ENCODE measurements around the gene CA14.
"Not testable (repeated sequence)": the region's sequence is repeated elsewhere in the genome, so short reads cannot be mapped to it uniquely, and the experiment has no call there.

The CA14 gene

DNA sequence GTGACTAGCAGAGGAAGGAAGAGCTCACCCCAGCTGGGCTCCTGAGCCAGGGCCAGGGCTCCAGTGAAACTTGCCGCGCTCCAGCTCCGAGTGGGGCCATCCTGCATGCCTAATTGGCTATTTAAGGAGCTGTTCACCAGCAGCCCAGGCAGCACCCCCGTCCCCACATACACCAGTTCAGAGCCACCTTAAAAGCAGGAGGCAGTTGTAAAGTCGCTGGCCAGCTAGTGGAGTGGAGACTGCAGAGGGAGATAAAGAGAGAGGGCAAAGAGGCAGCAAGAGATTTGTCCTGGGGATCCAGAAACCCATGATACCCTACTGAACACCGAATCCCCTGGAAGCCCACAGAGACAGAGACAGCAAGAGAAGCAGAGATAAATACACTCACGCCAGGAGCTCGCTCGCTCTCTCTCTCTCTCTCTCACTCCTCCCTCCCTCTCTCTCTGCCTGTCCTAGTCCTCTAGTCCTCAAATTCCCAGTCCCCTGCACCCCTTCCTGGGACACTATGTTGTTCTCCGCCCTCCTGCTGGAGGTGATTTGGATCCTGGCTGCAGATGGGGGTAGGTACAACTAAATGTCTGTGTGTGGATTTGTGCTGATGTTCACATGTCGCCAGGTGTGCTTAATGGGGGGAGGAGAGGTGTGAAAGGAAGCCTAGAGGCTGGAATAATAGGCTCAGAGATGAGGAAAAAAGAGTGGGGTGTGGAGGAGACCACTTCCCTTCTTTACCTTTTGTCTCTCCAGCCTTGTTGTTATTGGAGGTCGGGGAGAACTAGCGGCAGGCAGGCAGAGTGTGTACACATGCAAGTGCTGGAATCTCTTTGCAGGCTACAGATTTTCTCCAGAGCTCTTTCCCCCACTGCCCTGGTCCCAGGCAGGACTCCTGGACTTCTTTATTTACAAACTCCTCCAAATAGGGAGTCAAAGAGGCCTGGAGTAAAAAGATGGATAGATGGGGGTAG is at the start of gene CA14:
CA14 (plus strand) TSS at position 151 of the 962 bp plus-strand sequence; CDS start at position 506, 355 bp downstream.
- ChIA-PET CTCF (interaction anchor here (1.2 to 9.7 kb wide), 9 partner anchors 14 to 737 kb away, joined by 4 to 93 read pairs (median 24); partner anchors contain the start of genes APH1A, C1orf54 and FALEC), POLR2A (no interaction called here)
- DNase-seq (ENCODE audit: extremely low spot score), result no peak
- TF ChIP-seq, protein P1, sequence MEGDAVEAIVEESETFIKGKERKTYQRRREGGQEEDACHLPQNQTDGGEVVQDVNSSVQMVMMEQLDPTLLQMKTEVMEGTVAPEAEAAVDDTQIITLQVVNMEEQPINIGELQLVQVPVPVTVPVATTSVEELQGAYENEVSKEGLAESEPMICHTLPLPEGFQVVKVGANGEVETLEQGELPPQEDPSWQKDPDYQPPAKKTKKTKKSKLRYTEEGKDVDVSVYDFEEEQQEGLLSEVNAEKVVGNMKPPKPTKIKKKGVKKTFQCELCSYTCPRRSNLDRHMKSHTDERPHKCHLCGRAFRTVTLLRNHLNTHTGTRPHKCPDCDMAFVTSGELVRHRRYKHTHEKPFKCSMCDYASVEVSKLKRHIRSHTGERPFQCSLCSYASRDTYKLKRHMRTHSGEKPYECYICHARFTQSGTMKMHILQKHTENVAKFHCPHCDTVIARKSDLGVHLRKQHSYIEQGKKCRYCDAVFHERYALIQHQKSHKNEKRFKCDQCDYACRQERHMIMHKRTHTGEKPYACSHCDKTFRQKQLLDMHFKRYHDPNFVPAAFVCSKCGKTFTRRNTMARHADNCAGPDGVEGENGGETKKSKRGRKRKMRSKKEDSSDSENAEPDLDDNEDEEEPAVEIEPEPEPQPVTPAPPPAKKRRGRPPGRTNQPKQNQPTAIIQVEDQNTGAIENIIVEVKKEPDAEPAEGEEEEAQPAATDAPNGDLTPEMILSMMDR (IDR thresholded peaks at IDR 0.05; ENCODE audit: control extremely low read depth, extremely low read depth, low read depth, missing control alignments), result no peak

DNA sequence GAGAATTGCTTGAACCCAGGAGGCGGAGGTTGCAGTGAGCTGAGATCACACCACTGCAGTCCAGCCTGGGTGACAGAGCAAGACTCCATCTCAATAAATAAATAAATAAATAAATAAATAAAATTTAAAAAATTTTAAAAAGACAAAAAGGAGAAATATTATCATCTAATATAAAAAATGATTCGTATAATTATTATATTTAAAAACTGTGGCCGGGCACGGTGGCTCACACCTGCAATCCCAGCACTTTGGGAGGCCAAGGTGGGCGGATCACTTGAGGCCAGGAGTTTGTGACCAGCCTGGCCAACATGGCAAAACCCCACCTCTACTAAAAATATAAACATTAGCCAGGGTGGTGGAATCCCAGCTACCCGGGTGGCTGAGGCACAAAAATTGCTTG is 49.1 kb upstream of the CA14 start:
- CTCF ChIA-PET, result interaction anchor here (1.1 to 2.9 kb wide), 3 partner anchors 16 to 40 kb away, joined by 3 to 13 read pairs (median 4); no protein-coding TSS in a partner anchor
- POLR2A ChIA-PET, result not testable (repeated sequence)

DNA sequence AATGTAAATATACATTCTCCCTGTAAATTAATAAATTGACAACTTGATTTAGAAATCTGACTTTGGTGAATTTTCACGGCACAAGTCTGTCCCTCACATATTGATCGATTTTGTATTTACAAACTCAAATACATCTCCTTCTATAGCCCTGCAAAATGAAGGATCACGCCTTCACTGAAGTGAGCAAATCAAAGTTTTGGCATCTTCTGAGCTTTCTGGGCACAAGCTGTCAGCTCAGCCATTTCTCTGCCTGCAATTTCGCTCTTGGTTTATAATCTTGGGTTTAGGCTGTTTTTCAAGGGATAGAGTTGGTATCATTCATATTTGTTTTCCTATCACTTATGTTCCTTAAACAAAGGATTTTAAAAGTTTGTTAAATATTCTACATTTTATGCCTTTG is 47.5 kb upstream of the CA14 start:
- POLR2A ChIA-PET, result no interaction called here
- DNase-seq (ENCODE audit: extremely low spot score), result no peak
- CTCF ChIA-PET, result interaction anchor here (1.0 kb wide), 1 partner anchor 9 kb away, joined by 4 read pairs; no protein-coding TSS in a partner anchor
- TF ChIP-seq, protein P1 (IDR thresholded peaks at IDR 0.05; ENCODE audit: control extremely low read depth, extremely low read depth, low read depth, missing control alignments), result no peak

More for the DNA sequence above, 49.1 kb upstream of the CA14 start:
- DNase-seq (ENCODE audit: extremely low spot score), result not testable (repeated sequence)

DNA sequence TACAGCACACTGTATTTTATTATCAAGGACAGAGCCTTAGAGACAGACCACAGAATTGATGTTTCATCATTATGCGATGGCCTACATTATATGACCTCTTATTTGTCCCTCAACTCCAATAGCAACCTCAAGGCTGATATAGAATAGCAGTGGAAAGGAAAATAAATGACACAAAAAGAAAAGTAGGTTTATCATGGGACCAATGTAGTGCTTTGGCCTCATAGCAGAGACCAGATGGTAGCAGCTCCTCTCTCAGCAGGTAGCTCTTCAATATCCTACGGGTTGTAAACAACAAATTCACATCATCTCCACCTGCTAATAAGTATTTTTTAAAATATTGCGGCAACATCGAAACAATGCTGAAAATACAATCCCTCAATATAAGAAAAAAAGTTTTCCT is 46.9 kb upstream of the CA14 start:
- TF ChIP-seq, protein P1 (IDR thresholded peaks at IDR 0.05; ENCODE audit: control extremely low read depth, extremely low read depth, low read depth, missing control alignments), result no peak

DNA sequence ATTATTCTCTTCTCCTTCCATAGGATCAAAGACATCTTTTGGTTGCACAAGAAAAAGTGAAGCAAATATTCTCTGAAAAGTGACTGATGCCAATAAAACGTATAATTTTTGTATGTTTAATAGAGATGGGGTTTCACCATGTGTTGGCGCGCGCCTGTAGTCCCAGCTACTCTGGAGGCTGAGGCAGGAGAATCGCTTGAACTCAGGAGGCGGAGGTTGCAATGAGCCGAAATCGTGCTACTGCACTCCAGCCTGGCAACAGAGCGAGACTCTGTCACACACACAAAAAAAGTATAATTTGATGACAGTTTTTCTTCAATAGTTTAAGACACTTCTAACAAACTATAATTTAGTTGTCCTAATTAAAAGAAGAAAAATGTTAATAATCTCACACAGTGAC is 45.5 kb upstream of the CA14 start:
- ChIA-PET CTCF (no interaction called here), POLR2A (no interaction called here)
- TF ChIP-seq, protein P1 (IDR thresholded peaks at IDR 0.05; ENCODE audit: control extremely low read depth, extremely low read depth, low read depth, missing control alignments), result no peak

More for the DNA sequence above, 46.9 kb upstream of the CA14 start:
- no peak for DNase-seq (ENCODE audit: extremely low spot score)
- ChIA-PET POLR2A (no interaction called here), CTCF (interaction anchor here (1.0 kb wide), 1 partner anchor 9 kb away, joined by 4 read pairs; no protein-coding TSS in a partner anchor)

DNA sequence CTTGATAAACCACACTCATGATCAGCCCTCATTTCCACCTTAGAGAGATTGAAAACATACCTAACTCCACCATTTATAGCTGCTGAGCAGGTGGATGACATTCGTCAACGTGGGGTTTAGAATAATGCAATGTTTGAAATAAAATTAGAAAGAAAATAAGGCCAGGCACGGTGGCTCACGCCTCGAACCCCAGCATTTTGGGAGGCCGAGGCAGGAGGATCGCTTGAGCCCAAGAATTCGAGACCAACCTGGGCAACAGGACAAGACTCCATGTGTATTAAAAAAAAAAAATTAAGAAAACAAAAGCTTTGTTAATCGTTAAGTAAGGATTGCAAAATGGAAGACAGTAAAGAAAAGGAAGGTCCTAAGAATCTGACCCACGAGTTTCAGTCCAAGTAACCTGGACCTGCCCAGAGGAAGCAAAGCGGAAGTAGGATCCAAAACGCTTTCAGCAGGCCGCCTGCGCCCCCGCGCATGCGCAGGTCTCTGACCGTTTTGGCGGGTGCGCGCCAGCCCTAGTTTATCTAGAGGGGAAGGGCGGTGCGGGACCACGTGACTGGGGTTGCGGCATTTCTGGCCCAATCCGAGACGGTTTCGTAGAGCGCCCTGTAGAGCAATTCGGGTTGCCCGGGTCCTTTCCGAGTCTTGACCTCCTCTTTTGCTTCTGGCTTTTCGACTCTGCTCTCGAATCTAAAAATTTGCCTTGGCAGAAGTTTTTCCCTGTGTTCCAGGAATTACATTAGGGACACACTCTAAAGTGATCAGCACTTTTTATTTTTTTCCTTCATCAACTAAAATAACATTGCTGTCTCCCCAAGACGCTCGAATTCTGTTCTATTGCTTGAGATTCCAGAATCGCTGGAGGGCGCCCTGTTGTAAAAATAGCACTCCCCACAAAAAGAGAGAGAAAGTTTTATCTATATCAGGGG is 44.1 kb upstream of the CA14 start:
- TF ChIP-seq, protein P1 (IDR thresholded peaks at IDR 0.05; ENCODE audit: control extremely low read depth, extremely low read depth, low read depth, missing control alignments), result peak; percentile 49
- CTCF ChIA-PET, result interaction anchor here (0.9 to 1.6 kb wide), 2 partner anchors 12 to 14 kb away, joined by 3 to 5 read pairs; no protein-coding TSS in a partner anchor
- POLR2A ChIA-PET, result no interaction called here
- DNase-seq (ENCODE audit: extremely low spot score), result peak; percentile 94

More for the DNA sequence above, 45.5 kb upstream of the CA14 start:
- no peak for DNase-seq (ENCODE audit: extremely low spot score)

DNA sequence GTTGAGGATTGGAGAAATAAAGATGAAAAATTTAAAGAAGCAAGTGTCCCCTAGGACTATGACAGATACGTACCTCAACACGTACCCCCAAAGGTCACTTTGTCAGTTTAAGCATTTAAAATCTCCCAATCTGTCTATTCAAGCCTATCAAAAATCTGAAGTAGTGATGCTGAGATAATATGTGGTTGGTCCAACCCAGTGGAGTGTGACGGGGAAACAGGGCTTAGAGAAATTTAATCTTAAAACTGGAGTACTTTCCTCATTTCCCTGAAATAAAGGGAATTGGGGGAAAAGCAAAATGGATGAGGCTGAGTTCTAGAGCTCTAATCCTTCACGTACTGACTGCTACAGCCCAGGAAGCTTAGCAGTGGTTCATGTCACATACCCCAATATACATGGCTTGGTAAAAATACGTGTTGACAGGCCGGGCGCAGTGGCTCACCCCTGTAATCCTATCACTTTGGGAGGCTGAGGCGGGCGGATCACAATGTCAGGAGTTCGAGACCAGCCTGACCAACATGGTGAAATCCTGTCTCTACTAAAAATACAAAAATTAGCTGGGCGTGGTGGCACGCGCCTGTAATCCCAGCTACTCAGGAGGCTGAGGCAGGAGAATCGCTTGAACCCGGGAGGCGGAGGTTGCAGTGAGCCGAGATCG is 43.3 kb upstream of the CA14 start:
- POLR2A ChIA-PET; DNase-seq (ENCODE audit: extremely low spot score): not testable (repeated sequence)
- CTCF ChIA-PET, result interaction anchor here (0.9 to 1.6 kb wide), 4 partner anchors 11 to 43 kb away, joined by 3 to 5 read pairs (median 3); no protein-coding TSS in a partner anchor

DNA sequence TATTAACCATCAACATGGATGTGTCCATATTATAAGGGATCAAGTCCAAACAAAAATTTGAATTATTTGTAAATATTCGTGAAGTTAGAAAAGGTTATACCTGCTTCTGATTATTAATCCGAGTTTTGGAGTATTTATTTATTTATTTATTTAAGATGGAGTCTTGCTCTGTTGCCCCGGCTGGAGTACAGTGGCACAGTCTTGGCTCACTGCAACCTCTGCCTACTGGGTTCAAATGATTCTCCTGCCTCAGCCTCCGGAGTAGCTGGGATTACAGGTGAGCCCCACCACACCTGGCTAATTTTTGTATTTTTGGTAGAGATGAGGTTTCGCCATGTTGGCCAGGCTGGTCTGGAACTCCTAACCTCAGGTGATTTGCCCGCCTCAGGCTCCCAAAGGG is 41.7 kb upstream of the CA14 start:
- CTCF ChIA-PET, result interaction anchor here (0.7 kb wide), 1 partner anchor 10 kb away, joined by 3 read pairs; no protein-coding TSS in a partner anchor
- DNase-seq (ENCODE audit: extremely low spot score); POLR2A ChIA-PET: not testable (repeated sequence)
